HepG2 (cell line): Measurements from ENCODE around the gene PPIL6. TPM values are rescaled to one million over a fixed set of nuclear protein-coding genes. Genes with fewer than 3 reads are reported as not detected.

Experiments
- ATAC-seq: fragments of 200-7000 bp; cut with Tn5 transposase; 3 replicates; pipeline ENCODE4 v1.9.1; 2020; ENCODE audit warnings: mild to moderate bottlenecking, moderate library complexity
- BruUV-seq: library from RNA; stranded (reverse); fragments of 400-500 nt; replicated peaks from 2 replicates; lab custom pipeline; 2021; lab: Mats Ljungman, UMichigan
- CTCF ChIA-PET: fragments of 300-600 bp; formaldehyde crosslinking; extraction: SDS; loops from one replicate; lab custom pipeline; 2021; ENCODE audit warnings: low total read pairs, inconsistent platforms, low intra/inter-chr PET ratio; lab: Yijun Ruan, JAX
- POLR2A ChIA-PET: fragments of 350-600 bp; sonication (Branson Sonifier 250); formaldehyde crosslinking; loops from one replicate; lab custom pipeline; 2020; ENCODE audit warnings: antibody characterized with exemption, inconsistent platforms; lab: Yijun Ruan, JAX
- DNase-seq: peaks from one replicate; pipeline ENCODE4 v3.0.0-alpha.2; 2015; ENCODE audit warnings: low spot score
- FAIRE-seq: peaks from 3 replicates; lab custom pipeline; 2011; peaks lifted over from hg19 to GRCh38; lab: Jason Lieb, UNC
- H2AFZ ChIP-seq: one replicate; pipeline ENCODE4 v1.6.1; 2011; ENCODE audit warnings: low read length, inconsistent platforms
- H3K27ac ChIP-seq: fragments of 300-600 bp; 3 replicates; pipeline ENCODE4 v1.8.0; 2011; ENCODE audit warnings: mixed run types, mild to moderate bottlenecking, mixed read lengths, low read length, inconsistent platforms; ENCODE audit not compliant: insufficient read depth; ENCODE audit errors: extremely low read length
- H3K27me3 ChIP-seq, 2 experiments: fragments of 200-600 bp in 1 of 2; 2 replicates in 1 of 2; 3 replicates in 1 of 2; pipeline versions ENCODE4 v1.6.0 to v1.8.0; 2011; ENCODE audit warnings: low read length in 2 of 2, mild to moderate bottlenecking in 2 of 2, moderate library complexity in 2 of 2, inconsistent platforms in 1 of 2; ENCODE audit not compliant: insufficient read depth in 2 of 2, control insufficient read depth in 1 of 2
- H3K36me3 ChIP-seq, 2 experiments: fragments of 200-600 bp in 1 of 2; replicated peaks in 1 of 2; 2 replicates in 1 of 2; 3 replicates in 1 of 2; pipeline versions ENCODE4 v1.5.1 to v1.8.0; 2011; ENCODE audit warnings: low read length in 2 of 2, inconsistent platforms in 1 of 2; ENCODE audit not compliant: insufficient read depth in 2 of 2, control insufficient read depth in 1 of 2
- H3K4me1 ChIP-seq: 2 replicates; pipeline ENCODE4 v1.5.1; 2012; ENCODE audit warnings: low read length, inconsistent platforms; ENCODE audit not compliant: insufficient read depth
- H3K4me2 ChIP-seq: 2 replicates; pipeline ENCODE4 v1.6.0; 2011; ENCODE audit warnings: low read depth, low read length, inconsistent platforms
- H3K4me3 ChIP-seq, 3 experiments: fragments of 200-600 bp in 1 of 3; sonication (generic), shearing (Covaris generic) in 1 of 3; replicated peaks in 1 of 3; 2 replicates each; pipeline ENCODE4 v1.5.1; 2011 to 2016; ENCODE audit warnings: low read length in 3 of 3, inconsistent platforms in 2 of 3, low read depth in 2 of 3, mild to moderate bottlenecking in 2 of 3, control low read depth in 1 of 3, mixed read lengths in 1 of 3; ENCODE audit not compliant: insufficient read depth in 1 of 3
- H3K79me2 ChIP-seq: one replicate; pipeline ENCODE4 v1.6.1; 2011; ENCODE audit warnings: low read length, inconsistent platforms; ENCODE audit not compliant: insufficient read depth
- H3K9ac ChIP-seq: 2 replicates; pipeline ENCODE4 v1.6.0; 2011; ENCODE audit warnings: mild to moderate bottlenecking, low read depth, low read length, inconsistent platforms; ENCODE audit not compliant: insufficient read depth
- H3K9me3 ChIP-seq: 2 replicates; pipeline ENCODE4 v1.5.1; 2012; ENCODE audit warnings: mild to moderate bottlenecking, low read length
- H4K20me1 ChIP-seq: 2 replicates; pipeline ENCODE4 v1.6.0; 2011; ENCODE audit warnings: inconsistent platforms, mild to moderate bottlenecking, low read length, moderate library complexity; ENCODE audit not compliant: insufficient read depth
- CEBPG ChIP-seq: IDR thresholded peaks from 2 replicates; pipeline ENCODE4 v1.6.1; 2016
- HNF4A ChIP-seq: sonication (generic); formaldehyde crosslinking; IDR thresholded peaks from 2 replicates; pipeline ENCODE4 v1.4.0; 2020; ENCODE audit warnings: missing genetic modification reagents
- MEIS2 ChIP-seq: sonication (generic); formaldehyde crosslinking; IDR thresholded peaks from 2 replicates; pipeline ENCODE4 v1.9.0; 2021; ENCODE audit warnings: mild to moderate bottlenecking, missing genetic modification reagents
- SMYD3 ChIP-seq: sonication (generic); formaldehyde crosslinking; IDR thresholded peaks from 2 replicates; pipeline ENCODE4 v1.8.1; 2023; ENCODE audit warnings: mild to moderate bottlenecking, missing genetic modification reagents
- XBP1 ChIP-seq: sonication (generic); formaldehyde crosslinking; IDR thresholded peaks from 2 replicates; pipeline ENCODE4 v1.5.0; 2020; ENCODE audit warnings: missing genetic modification reagents
- ZMAT3 ChIP-seq: sonication (generic); formaldehyde crosslinking; conservative IDR thresholded peaks from 2 replicates; pipeline ENCODE4 v1.7.0; 2021; ENCODE audit warnings: missing genetic modification reagents
- ZMYM3 ChIP-seq: sonication (generic); formaldehyde crosslinking; IDR thresholded peaks from 2 replicates; pipeline ENCODE4 v1.5.1; 2020; ENCODE audit warnings: mild to moderate bottlenecking, missing genetic modification reagents
- ZMYM4 ChIP-seq: sonication (generic); formaldehyde crosslinking; IDR thresholded peaks from 2 replicates; pipeline ENCODE4 v1.8.1; 2023; ENCODE audit warnings: mild to moderate bottlenecking, missing genetic modification reagents
- ZNF589 ChIP-seq: sonication (generic); formaldehyde crosslinking; conservative IDR thresholded peaks from 2 replicates; pipeline ENCODE4 v1.8.0; 2022; ENCODE audit warnings: mild to moderate bottlenecking, moderate library complexity, missing genetic modification reagents
- ZNF746 ChIP-seq: sonication (generic); formaldehyde crosslinking; IDR thresholded peaks from 2 replicates; pipeline ENCODE4 v1.8.0; 2022; ENCODE audit warnings: mild to moderate bottlenecking, missing genetic modification reagents
- ZNF761 ChIP-seq: sonication (generic); formaldehyde crosslinking; conservative IDR thresholded peaks from 2 replicates; pipeline ENCODE4 v1.4.0; 2020; ENCODE audit warnings: mild to moderate bottlenecking, missing genetic modification reagents
- ZNF879 ChIP-seq: sonication (generic); formaldehyde crosslinking; IDR thresholded peaks from 2 replicates; pipeline ENCODE4 v1.8.1; 2023; ENCODE audit warnings: missing genetic modification reagents
- ZZZ3 ChIP-seq: sonication (generic); formaldehyde crosslinking; IDR thresholded peaks from 2 replicates; pipeline ENCODE4 v1.4.0; 2020; ENCODE audit warnings: missing genetic modification reagents, mild to moderate bottlenecking, borderline replicate concordance
- WGBS: methylation state at CpG from one replicate; pipeline ENCODE4 v1.1.6; 2017; ENCODE audit warnings: low lambda C conversion rate; 5-methylcytosine and 5-hydroxymethylcytosine counted together
- in situ Hi-C: cut with HindIII; loops from 2 replicates; pipeline ENCODE4 v1.10.0; 2017; ENCODE audit warnings: low pct_unique_long_range_greater_than_20kb; ENCODE audit not compliant: extremely low pct_ligation_motif_present
- intact Hi-C: fragments of 100-400 bp; cut with micrococcal nuclease; formaldehyde crosslinking; loops from one replicate; pipeline ENCODE4 v1.10.0; 2022; ENCODE audit not compliant: unreplicated experiment
- polyA plus RNA-seq, 8 experiments: library from polyadenylated mRNA; depleted of rRNA in 3 of 8; stranded (reverse) in 7 of 8; unstranded in 1 of 8; fragments of >200 nt; fragmentation: Illumina TruSeq in 4 of 8; extraction: Trizol in 4 of 8; gene quantifications; 2 replicates each; pipeline versions ENCODE4 v1.2.1 to v1.2.3, GENCODE V29; 2011 to 2016; ENCODE audit warnings: low read depth in 4 of 8, missing spikeins in 1 of 8, mixed read lengths in 1 of 8; ENCODE audit not compliant: insufficient read depth in 1 of 8
- total RNA-seq, 5 experiments: library from RNA; depleted of rRNA; stranded (reverse); fragments of >200 nt; fragmentation: Illumina TruSeq; extraction: Trizol; gene quantifications; 2 replicates each; pipeline ENCODE4 v1.2.3, GENCODE V29; 2016; ENCODE audit warnings: low read depth in 1 of 5
- TF ChIP-seq, protein P1 (sequence below): sonication (generic); formaldehyde crosslinking; IDR thresholded peaks from 2 replicates; pipeline ENCODE4 v1.4.0; 2020; ENCODE audit warnings: missing genetic modification reagents, borderline replicate concordance
- TF ChIP-seq, protein P2 (sequence below): sonication (generic); formaldehyde crosslinking; IDR thresholded peaks from 2 replicates; pipeline ENCODE4 v1.8.0; 2022; ENCODE audit warnings: mild to moderate bottlenecking, missing genetic modification reagents, moderate library complexity

Gene PPIL6
- total and polyA plus RNA-seq, 2 of the 13 experiments (the other 11 are each of a cell fraction or from before 2014, with no cell fraction given) = 0.22 to 0.46 TPM

DNA sequence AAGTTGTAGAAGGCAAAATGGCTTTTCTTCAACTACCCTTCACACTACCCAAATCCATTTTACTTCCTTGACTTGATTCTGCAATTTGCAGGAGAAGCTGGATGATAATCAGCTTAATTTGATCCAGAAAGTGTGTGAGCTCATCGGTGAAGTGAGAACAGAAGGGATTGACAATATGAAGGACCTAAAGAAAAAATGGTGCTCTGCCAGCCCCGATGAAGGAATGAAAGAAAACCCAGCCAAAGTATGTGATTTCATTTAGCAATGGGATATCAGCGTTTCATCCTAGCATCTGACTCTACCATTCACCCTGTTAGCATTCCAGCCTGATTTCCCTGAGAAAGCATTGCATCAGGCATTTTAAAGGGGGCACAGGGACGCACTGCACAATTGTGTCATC is 99.6 kb downstream of the PPIL6 start:
- WGBS = 84% methylated on average over 4 of the region's 4 CpGs
- Histone ChIP-seq H3K27me3 (no peaks in the 10 kb centered on the region), H3K36me3 (no peaks in the 10 kb centered on the region), H3K79me2 (no peaks in the 10 kb centered on the region), H4K20me1 (no peaks in the 10 kb centered on the region), H3K4me3 (no peak overlapping the region), H3K4me2 (no peak overlapping the region), H3K4me1 (peaks cover 17% of the 10 kb centered on the region), H3K9me3 (no peaks in the 10 kb centered on the region), H3K27ac (no peak overlapping the region), H2AFZ (no peak overlapping the region), H3K9ac (no peak overlapping the region)
- no TSS peak for BruUV-seq
- ChIA-PET CTCF (no interaction called here), POLR2A (no interaction called here)
- in situ Hi-C loops (no loop called here), intact Hi-C loops (no loop called here)
- FAIRE-seq = no peak
- no peak for ATAC-seq
- no peak for DNase-seq
- TF ChIP-seq ZZZ3 (CRISPR knock-in tag) = no peak
- TF ChIP-seq ZNF589 = no peak
- TF ChIP-seq, protein P1, sequence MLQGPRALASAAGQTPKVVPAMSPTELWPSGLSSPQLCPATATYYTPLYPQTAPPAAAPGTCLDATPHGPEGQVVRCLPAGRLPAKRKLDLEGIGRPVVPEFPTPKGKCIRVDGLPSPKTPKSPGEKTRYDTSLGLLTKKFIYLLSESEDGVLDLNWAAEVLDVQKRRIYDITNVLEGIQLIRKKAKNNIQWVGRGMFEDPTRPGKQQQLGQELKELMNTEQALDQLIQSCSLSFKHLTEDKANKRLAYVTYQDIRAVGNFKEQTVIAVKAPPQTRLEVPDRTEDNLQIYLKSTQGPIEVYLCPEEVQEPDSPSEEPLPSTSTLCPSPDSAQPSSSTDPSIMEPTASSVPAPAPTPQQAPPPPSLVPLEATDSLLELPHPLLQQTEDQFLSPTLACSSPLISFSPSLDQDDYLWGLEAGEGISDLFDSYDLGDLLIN (CRISPR knock-in tag) = no peak
- no peak for TF ChIP-seq ZMYM3 (CRISPR knock-in tag)
- no peak for TF ChIP-seq ZNF879
- no peak for TF ChIP-seq ZNF746 (CRISPR knock-in tag)
- TF ChIP-seq ZMYM4 (CRISPR knock-in tag) = no peak
- TF ChIP-seq ZMAT3 (CRISPR knock-in tag) = no peak
- TF ChIP-seq SMYD3 (CRISPR knock-in tag) = no peak
- no peak for TF ChIP-seq CEBPG (CRISPR knock-in tag)
- TF ChIP-seq ZNF761 (CRISPR knock-in tag) = no peak
- no peak for TF ChIP-seq MEIS2 (CRISPR knock-in tag)
- TF ChIP-seq XBP1 (CRISPR knock-in tag) = no peak
- TF ChIP-seq HNF4A (CRISPR knock-in tag) = no peak
- TF ChIP-seq, protein P2, sequence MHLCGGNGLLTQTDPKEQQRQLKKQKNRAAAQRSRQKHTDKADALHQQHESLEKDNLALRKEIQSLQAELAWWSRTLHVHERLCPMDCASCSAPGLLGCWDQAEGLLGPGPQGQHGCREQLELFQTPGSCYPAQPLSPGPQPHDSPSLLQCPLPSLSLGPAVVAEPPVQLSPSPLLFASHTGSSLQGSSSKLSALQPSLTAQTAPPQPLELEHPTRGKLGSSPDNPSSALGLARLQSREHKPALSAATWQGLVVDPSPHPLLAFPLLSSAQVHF (CRISPR knock-in tag) = no peak

Other genes starting within 250 kb of the PPIL6 start
- 148 and 222 TPM in 2 replicates for gene CD164, start 58.2 kb downstream of the PPIL6 start, total RNA-seq (2016; rRNA removed; fragmentation: Illumina TruSeq; extraction: Trizol)
- 257 and 293 TPM in 2 replicates for gene CD164, start 58.2 kb downstream of the PPIL6 start, polyA plus RNA-seq (2011; rRNA removed)
- gene SMPD2, start 96 bp upstream of the PPIL6 start, total RNA-seq (2016; rRNA removed; fragmentation: Illumina TruSeq; extraction: Trizol) = 6.7 and 10.6 TPM in 2 replicates
- gene SMPD2, start 96 bp upstream of the PPIL6 start, polyA plus RNA-seq (2011; rRNA removed) = 5.9 and 6.9 TPM in 2 replicates
- 1.9 and 6.9 TPM in 2 replicates for gene MICAL1, start 15.1 kb upstream of the PPIL6 start, total RNA-seq (2016; rRNA removed; fragmentation: Illumina TruSeq; extraction: Trizol)
- 39.0 and 48.0 TPM in 2 replicates for gene MICAL1, start 15.1 kb upstream of the PPIL6 start, polyA plus RNA-seq (2011; rRNA removed)
- gene ZBTB24, start 42.6 kb upstream of the PPIL6 start, total RNA-seq (2016; rRNA removed; fragmentation: Illumina TruSeq; extraction: Trizol) = 6.2 and 8.7 TPM in 2 replicates
- 1.5 and 1.6 TPM in 2 replicates for gene ZBTB24, start 42.6 kb upstream of the PPIL6 start, polyA plus RNA-seq (2011; rRNA removed)